ENCODE results near the gene RRAGC. TPM values are rescaled to one million over a fixed set of nuclear protein-coding genes. Genes with fewer than 3 reads are reported as not detected.

RRAGC gene, protein sequence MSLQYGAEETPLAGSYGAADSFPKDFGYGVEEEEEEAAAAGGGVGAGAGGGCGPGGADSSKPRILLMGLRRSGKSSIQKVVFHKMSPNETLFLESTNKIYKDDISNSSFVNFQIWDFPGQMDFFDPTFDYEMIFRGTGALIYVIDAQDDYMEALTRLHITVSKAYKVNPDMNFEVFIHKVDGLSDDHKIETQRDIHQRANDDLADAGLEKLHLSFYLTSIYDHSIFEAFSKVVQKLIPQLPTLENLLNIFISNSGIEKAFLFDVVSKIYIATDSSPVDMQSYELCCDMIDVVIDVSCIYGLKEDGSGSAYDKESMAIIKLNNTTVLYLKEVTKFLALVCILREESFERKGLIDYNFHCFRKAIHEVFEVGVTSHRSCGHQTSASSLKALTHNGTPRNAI
- 10 to 100 TPM; 22.1 to 27.4 TPM for total RNA-seq

GRCh38 chr1:38859561-38860453 is at the start of gene RRAGC:
Gene RRAGC, minus strand, starts transcription at chr1:38859772. Its CDS starts 126 bp downstream, at chr1:38859646.
- ATAC-seq (replicated peaks in 1 of 2): peak; percentile 94 to 97
- Mint-ChIP-seq H3K4me1 (ENCODE audit: low read depth) (peaks cover 43% of the 10 kb centered on the region), H3K9me3 (no peaks in the 10 kb centered on the region), H3K27me3 (ENCODE audit: low read depth) (no peaks in the 10 kb centered on the region), H3K36me3 (ENCODE audit: insufficient read depth in 2 of 2) (peaks cover 10 to 13% of the 10 kb centered on the region in 2 donors), H3K27ac (peak within 1 kb of the TSS; percentile 96), H3K4me3 (peak within 1 kb of the TSS; percentile 96 to 98)
- peak; percentile 99 to 100 for DNase-seq

DNA sequence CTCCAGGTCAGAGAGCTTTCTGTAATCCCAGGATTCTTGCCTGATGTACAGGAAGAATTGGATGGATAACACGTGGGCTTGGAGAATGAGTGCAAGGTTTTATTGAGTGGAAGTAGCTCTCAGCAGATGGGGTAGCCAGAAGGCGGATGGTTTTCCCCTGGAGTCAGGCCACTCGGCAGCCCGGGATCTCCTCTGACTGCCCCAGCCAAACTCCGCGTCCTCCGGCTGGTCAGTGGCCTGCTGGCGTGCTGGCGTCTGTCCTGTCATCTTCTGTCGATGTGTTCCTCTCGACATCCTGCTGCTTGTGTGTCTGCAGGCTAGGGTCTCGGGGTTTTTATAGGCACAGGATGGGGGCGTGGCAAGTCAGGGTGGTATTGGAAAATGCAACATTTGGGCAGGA is 49.2 kb upstream of the RRAGC start:
- Mint-ChIP-seq H3K9me3 (peaks cover 3 to 4% of the 10 kb centered on the region in 2 donors), H3K27ac (no peak overlapping the region), H3K4me1 (ENCODE audit: low read depth) (no peaks in the 10 kb centered on the region), H3K4me3 (no peak overlapping the region), H3K36me3 (ENCODE audit: insufficient read depth in 2 of 2) (peaks cover 3 to 9% of the 10 kb centered on the region in 2 donors), H3K27me3 (ENCODE audit: low read depth) (no peaks in the 10 kb centered on the region)
- ATAC-seq (replicated peaks in 1 of 2) (no peak), DNase-seq (no peak)

DNA sequence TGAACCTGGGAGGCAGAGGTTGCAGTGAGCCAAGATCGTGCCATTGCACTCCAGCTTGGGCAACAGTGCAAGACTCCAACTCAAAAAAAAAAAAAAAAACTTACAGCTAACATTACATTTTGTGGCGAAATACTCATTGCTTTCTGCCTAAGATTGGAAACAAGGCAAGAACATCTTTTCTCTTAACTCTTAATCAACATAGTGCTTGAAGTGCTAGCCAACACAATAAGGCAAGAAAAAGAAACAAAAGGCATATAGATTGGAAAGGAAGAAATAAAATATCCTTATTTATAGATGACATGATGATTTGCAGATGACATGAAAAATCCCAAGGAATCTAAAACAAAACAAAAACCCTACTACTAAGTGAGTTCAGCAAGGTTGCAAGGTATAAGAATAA is 46.4 kb upstream of the RRAGC start:
- no peak for ATAC-seq (replicated peaks in 1 of 2)
- no peak for DNase-seq
- Mint-ChIP-seq H3K27ac (no peak overlapping the region), H3K9me3 (peaks cover 3 to 4% of the 10 kb centered on the region in 2 donors), H3K36me3 (ENCODE audit: insufficient read depth in 2 of 2) (peaks cover 3 to 9% of the 10 kb centered on the region in 2 donors), H3K4me1 (ENCODE audit: low read depth) (no peaks in the 10 kb centered on the region), H3K27me3 (ENCODE audit: low read depth) (no peaks in the 10 kb centered on the region), H3K4me3 (no peak overlapping the region)

DNA sequence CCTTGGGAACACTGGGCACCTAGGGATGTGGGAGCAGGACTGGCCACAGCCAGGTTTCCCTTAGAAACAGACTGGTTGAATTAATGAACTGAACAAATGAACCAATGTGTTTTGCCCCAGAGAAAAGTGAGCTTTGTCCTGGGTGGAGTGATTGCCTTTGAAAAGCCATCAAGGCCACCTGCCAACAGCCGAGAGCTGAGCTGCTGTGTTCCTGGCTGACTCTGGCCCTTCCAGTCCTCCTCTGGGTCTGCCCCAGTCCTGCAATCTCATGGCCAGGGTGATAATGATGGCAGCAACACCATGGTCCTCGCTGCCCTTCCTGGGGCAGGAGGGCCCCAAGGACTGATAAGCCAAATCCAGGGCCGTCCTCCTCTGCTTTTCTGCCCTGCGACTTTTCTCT is 40.0 kb upstream of the RRAGC start:
- DNase-seq: no peak
- ATAC-seq (replicated peaks in 1 of 2): no peak
- Mint-ChIP-seq H3K4me3 (no peak overlapping the region), H3K4me1 (ENCODE audit: low read depth) (no peaks in the 10 kb centered on the region), H3K9me3 (no peaks in the 10 kb centered on the region), H3K36me3 (ENCODE audit: insufficient read depth in 2 of 2) (no peaks in the 10 kb centered on the region), H3K27ac (no peak overlapping the region), H3K27me3 (ENCODE audit: low read depth) (no peaks in the 10 kb centered on the region)

- ATAC-seq (replicated peaks in 1 of 2) (peak in 1 of 2 donors; percentile 57), DNase-seq (no peak)
- H3K4me1 Mint-ChIP-seq (ENCODE audit: low read depth): no peaks in the 10 kb centered on the region
- H3K9me3 Mint-ChIP-seq: no peaks in the 10 kb centered on the region
- peak overlapping the region; percentile 33 for H3K27ac Mint-ChIP-seq
- no peak overlapping the region for H3K4me3 Mint-ChIP-seq
- no peaks in the 10 kb centered on the region for H3K27me3 Mint-ChIP-seq (ENCODE audit: low read depth)
- no peaks in the 10 kb centered on the region for H3K36me3 Mint-ChIP-seq (ENCODE audit: insufficient read depth in 2 of 2)
These were observed 39.2 kb upstream of the RRAGC start for GRCh38 chr1:38898653-38899230.

DNA sequence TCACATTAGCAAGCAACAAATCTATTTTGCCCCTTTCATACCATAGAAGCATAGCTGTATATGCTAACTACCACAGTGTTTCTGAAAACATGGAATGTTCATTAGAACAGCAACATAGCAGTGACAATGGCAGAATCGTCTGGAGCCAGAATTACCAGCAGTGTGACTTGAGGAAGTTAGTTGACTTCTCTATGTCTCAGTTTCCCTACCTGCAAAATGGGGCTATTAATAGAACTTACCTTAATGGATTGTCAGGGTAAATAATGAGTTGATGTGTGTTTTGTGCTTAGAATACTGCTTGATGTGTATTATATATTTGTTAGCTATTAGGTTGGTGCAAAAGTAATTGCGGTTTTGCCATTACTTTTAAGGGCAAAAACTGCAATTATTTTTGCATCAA is 36.6 kb upstream of the RRAGC start:
- no peak overlapping the region for H3K27ac Mint-ChIP-seq
- no peaks in the 10 kb centered on the region for H3K36me3 Mint-ChIP-seq (ENCODE audit: insufficient read depth in 2 of 2)

DNA sequence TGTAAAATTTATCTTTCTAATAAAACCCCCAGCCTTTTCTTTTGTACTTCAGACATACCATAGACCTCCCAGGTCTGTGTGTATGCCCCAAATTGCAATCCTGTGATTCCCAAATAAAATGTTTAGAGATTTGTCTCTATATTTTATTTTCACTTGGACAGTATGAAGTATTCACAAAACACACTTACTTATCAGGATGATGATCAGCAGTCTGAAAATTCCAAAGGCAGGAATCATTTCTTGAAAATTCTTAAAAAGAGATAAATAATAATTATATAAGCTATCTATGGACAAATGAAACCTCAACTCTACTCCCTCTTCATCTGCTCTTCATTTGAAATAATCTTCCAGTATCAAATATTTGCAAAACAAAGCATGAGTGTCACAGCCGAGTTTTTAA is 33.4 kb upstream of the RRAGC start:
- Mint-ChIP-seq H3K4me3 (no peak overlapping the region), H3K9me3 (no peaks in the 10 kb centered on the region), H3K36me3 (ENCODE audit: insufficient read depth in 2 of 2) (no peaks in the 10 kb centered on the region), H3K27ac (no peak overlapping the region), H3K4me1 (ENCODE audit: low read depth) (no peaks in the 10 kb centered on the region), H3K27me3 (ENCODE audit: low read depth) (no peaks in the 10 kb centered on the region)
- ATAC-seq (replicated peaks in 1 of 2) (no peak), DNase-seq (no peak)

More for the DNA sequence above, 36.6 kb upstream of the RRAGC start:
- Mint-ChIP-seq H3K4me1 (ENCODE audit: low read depth) (no peaks in the 10 kb centered on the region), H3K27me3 (ENCODE audit: low read depth) (no peaks in the 10 kb centered on the region), H3K9me3 (no peaks in the 10 kb centered on the region), H3K4me3 (no peak overlapping the region)
- DNase-seq: no peak
- ATAC-seq (replicated peaks in 1 of 2): no peak

- Mint-ChIP-seq H3K9me3 (no peaks in the 10 kb centered on the region), H3K36me3 (ENCODE audit: insufficient read depth in 2 of 2) (no peaks in the 10 kb centered on the region), H3K4me3 (no peak overlapping the region), H3K27ac (no peak overlapping the region), H3K4me1 (ENCODE audit: low read depth) (no peaks in the 10 kb centered on the region), H3K27me3 (ENCODE audit: low read depth) (no peaks in the 10 kb centered on the region)
- no peak for ATAC-seq (replicated peaks in 1 of 2)
- no peak for DNase-seq
These were observed 32.2 kb upstream of the RRAGC start for GRCh38 chr1:38891753-38892152.

DNA sequence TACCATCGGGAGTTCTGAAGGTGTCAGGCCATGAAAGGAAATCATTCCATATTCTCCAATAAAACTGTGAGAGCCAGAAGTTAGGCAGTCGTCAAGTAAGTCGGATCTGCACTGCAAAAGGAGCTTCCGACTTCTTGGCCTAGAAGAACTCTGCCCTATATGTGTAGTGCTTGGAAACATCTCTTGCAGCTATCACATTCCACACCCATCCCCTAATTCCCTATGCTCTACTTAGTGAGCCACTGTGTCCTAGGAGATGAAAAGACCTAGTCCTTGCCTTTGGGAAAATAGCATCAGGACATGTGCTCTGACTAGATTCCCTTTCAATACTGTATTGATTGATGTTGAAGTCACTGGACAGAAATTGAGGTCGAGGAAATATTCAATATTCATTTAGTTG is 30.0 kb upstream of the RRAGC start:
- Mint-ChIP-seq H3K9me3 (no peaks in the 10 kb centered on the region), H3K27ac (no peak overlapping the region), H3K4me3 (no peak overlapping the region), H3K27me3 (ENCODE audit: low read depth) (no peaks in the 10 kb centered on the region), H3K4me1 (ENCODE audit: low read depth) (no peaks in the 10 kb centered on the region), H3K36me3 (ENCODE audit: insufficient read depth in 2 of 2) (no peaks in the 10 kb centered on the region)
- ATAC-seq (replicated peaks in 1 of 2) (no peak), DNase-seq (no peak)

DNA sequence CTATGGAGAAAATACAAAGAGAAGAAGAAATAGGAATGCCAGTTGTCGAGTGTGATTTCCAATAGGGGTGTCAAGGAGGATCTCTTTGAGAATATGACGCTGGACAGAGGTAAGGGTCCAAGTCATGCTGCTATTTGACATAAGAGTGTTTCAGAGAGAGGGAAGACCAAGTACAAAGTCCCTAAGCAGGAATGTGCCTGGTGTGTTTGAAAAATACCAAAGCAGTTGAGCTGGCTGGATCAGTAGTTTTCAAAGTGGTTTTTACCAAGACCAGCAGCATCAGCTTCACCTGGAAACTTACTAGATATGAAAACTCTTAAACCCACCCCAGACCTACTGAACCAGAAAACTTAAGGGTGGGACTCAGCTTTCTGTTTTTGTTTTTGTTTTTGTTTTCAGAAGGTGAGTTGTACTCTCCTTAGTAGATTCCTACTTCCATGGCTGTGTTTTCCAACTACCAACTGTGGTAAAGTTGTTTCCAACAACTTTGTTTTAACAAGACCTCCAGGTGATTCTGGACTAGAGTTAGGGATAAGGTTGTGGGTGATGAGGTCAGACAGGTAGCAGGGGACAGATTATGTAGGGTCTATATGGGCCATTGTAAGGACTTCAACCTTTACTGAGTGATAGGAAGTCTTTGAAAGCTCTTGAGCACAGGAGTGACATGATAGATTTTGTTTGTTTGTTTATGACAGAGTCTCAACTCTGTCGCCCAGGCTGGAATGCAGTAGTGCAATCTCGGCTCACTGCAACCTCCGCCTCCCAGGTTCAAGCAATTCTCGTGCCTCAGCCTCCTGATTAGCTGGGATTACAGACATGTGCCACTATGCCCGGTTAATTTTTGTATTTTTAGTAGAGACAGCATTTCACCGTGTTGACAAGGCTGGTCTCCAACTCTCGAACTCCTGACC is 29.1 kb upstream of the RRAGC start:
- Mint-ChIP-seq H3K27ac (no peak overlapping the region), H3K4me3 (no peak overlapping the region), H3K4me1 (ENCODE audit: low read depth) (no peaks in the 10 kb centered on the region), H3K9me3 (no peaks in the 10 kb centered on the region), H3K36me3 (ENCODE audit: insufficient read depth in 2 of 2) (no peaks in the 10 kb centered on the region), H3K27me3 (ENCODE audit: low read depth) (no peaks in the 10 kb centered on the region)
- no peak for DNase-seq
- ATAC-seq (replicated peaks in 1 of 2): no peak

DNA sequence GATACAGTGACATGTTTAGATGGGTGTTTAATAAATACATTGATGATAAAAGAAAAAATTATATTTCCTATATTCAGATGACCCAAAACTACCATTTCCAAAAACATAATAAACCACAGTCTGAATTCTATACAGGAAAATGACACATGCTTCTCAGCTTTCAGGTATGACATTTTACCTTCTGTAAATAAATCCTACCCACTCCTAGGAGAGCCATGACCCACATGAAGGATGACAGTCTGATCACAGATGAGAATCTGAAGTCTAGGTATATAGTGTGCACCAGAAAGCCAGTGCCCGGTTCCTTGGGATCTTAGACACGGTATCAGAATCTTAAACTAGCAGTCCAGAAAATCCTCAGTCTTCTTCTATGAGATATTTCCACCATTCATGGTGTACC is 25.5 kb upstream of the RRAGC start:
- Mint-ChIP-seq H3K27ac (no peak overlapping the region), H3K4me3 (no peak overlapping the region), H3K36me3 (ENCODE audit: insufficient read depth in 2 of 2) (no peaks in the 10 kb centered on the region), H3K27me3 (ENCODE audit: low read depth) (no peaks in the 10 kb centered on the region), H3K4me1 (ENCODE audit: low read depth) (no peaks in the 10 kb centered on the region), H3K9me3 (no peaks in the 10 kb centered on the region)
- ATAC-seq (replicated peaks in 1 of 2) (no peak), DNase-seq (no peak)

- Mint-ChIP-seq H3K36me3 (ENCODE audit: insufficient read depth in 2 of 2) (no peaks in the 10 kb centered on the region), H3K9me3 (no peaks in the 10 kb centered on the region), H3K4me3 (no peak within 1 kb of the TSS), H3K27me3 (ENCODE audit: low read depth) (no peaks in the 10 kb centered on the region), H3K27ac (no peak within 1 kb of the TSS), H3K4me1 (ENCODE audit: low read depth) (no peaks in the 10 kb centered on the region)
- ATAC-seq (replicated peaks in 1 of 2): no peak
- DNase-seq: no peak
These were observed 21.9 kb upstream of the RRAGC start, which contains the start of gene GJA9 for GRCh38 chr1:38881487-38881886. Gene GJA9, minus strand, starts transcription at chr1:38881587. Its CDS starts 5,489 bp downstream, at chr1:38876098.

All from activated T-cell treated with anti-CD3 and anti-CD28 coated beads, Interleukin-2, amount 50 U/mL, for 72 hours (primary cell).